Kidney epithelial cell (primary cell): ENCODE measurements around the gene SP100. TPM values are rescaled to one million over a fixed set of nuclear protein-coding genes. Genes with fewer than 3 reads are reported as not detected.
A peak's percentile ranks its signal among the peaks of the same experiment; 100 is the strongest.

Experiments
- DNase-seq: peaks from one replicate; pipeline ENCODE4 v3.0.0-alpha.2; 2010; ENCODE audit warnings: low read depth
- H3K27me3 ChIP-seq: 2 replicates; pipeline ENCODE4 v1.6.0; 2011; ENCODE audit warnings: low read length; ENCODE audit not compliant: control insufficient read depth, insufficient read depth
- H3K36me3 ChIP-seq: 2 replicates; pipeline ENCODE4 v1.5.1; 2011; ENCODE audit warnings: low read length; ENCODE audit not compliant: control insufficient read depth, insufficient read depth
- H3K4me3 ChIP-seq: 2 replicates; pipeline ENCODE4 v1.5.1; 2011; ENCODE audit warnings: low read depth, mild to moderate bottlenecking, control low read depth, low read length
- total RNA-seq: library from RNA; depleted of rRNA; stranded (reverse); fragments of >200 nt; gene quantifications from 2 replicates; pipeline ENCODE4 v1.2.3, GENCODE V29; 2015
- TF ChIP-seq, protein P1 (sequence below): IDR thresholded peaks from 2 replicates; pipeline ENCODE4 v1.5.1; 2011; ENCODE audit warnings: mild to moderate bottlenecking, moderate library complexity, low read length, control low read depth, inconsistent platforms; ENCODE audit not compliant: insufficient read depth, poor library complexity, severe bottlenecking

Gene SP100
- total RNA-seq, 1 donor from 2014 or later = 48.0 TPM

DNA sequence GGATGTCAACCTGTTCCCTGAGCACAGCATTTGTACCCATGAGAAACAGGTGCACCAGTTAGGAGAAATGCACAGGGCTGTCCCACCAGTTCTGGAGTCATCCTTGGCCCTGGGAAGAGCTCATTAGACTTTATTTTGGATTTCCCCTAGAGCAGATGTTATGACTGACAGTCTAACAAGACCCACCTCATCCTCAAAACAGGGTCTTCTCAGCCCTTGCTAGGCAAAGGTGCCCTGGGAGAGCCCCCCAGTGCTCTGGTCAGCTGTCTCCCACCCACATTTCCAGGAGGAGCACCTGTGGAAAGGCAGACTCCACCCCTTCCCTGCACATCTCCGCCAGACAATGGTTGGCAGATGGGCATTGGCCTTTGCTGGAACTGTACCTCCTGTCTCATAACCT is 5.7 kb upstream of the SP100 start:
- no peaks in the 10 kb centered on the region for H3K36me3 ChIP-seq
- TF ChIP-seq, protein P1, sequence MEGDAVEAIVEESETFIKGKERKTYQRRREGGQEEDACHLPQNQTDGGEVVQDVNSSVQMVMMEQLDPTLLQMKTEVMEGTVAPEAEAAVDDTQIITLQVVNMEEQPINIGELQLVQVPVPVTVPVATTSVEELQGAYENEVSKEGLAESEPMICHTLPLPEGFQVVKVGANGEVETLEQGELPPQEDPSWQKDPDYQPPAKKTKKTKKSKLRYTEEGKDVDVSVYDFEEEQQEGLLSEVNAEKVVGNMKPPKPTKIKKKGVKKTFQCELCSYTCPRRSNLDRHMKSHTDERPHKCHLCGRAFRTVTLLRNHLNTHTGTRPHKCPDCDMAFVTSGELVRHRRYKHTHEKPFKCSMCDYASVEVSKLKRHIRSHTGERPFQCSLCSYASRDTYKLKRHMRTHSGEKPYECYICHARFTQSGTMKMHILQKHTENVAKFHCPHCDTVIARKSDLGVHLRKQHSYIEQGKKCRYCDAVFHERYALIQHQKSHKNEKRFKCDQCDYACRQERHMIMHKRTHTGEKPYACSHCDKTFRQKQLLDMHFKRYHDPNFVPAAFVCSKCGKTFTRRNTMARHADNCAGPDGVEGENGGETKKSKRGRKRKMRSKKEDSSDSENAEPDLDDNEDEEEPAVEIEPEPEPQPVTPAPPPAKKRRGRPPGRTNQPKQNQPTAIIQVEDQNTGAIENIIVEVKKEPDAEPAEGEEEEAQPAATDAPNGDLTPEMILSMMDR = no peak
- no peak overlapping the region for H3K4me3 ChIP-seq
- no peaks in the 10 kb centered on the region for H3K27me3 ChIP-seq
- DNase-seq = no peak

DNA sequence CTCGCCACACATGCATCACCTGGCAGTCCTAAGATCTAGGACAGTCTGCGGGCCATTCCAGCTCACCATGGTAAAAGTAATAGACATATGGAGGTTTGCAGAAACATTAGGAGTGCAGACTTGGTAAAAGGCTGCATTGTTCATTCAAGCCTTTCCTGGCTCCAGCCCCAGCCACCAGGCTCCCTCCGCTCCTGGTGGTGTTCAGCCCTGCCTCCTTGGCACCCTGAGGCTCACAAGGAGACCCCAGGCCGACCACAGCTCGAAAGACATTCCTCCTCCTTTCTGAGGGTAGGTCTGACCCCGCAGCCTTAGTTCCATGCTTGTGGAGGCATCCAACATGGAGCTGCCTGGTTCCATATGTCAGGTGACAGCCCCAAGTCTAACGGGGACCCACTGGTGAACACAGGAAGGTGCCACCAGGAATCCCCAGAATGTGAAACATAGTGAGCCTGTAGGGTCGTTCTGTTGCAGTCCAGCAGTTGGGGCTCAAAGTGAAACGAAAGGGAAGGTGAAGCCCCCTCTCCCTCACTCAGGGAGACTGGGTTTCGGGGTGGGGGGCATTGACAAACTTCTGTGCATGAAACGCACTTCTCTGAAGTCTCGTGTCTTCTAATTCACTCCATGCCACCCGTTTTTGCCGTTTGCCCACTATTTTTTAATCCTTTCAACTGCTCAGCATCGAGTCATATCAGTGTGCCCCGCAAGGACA is 5.0 kb upstream of the SP100 start:
- Histone ChIP-seq H3K36me3 (no peaks in the 10 kb centered on the region), H3K27me3 (no peaks in the 10 kb centered on the region), H3K4me3 (peak overlapping the region; percentile 67)
- DNase-seq = no peak
- TF ChIP-seq, protein P1 = no peak

DNA sequence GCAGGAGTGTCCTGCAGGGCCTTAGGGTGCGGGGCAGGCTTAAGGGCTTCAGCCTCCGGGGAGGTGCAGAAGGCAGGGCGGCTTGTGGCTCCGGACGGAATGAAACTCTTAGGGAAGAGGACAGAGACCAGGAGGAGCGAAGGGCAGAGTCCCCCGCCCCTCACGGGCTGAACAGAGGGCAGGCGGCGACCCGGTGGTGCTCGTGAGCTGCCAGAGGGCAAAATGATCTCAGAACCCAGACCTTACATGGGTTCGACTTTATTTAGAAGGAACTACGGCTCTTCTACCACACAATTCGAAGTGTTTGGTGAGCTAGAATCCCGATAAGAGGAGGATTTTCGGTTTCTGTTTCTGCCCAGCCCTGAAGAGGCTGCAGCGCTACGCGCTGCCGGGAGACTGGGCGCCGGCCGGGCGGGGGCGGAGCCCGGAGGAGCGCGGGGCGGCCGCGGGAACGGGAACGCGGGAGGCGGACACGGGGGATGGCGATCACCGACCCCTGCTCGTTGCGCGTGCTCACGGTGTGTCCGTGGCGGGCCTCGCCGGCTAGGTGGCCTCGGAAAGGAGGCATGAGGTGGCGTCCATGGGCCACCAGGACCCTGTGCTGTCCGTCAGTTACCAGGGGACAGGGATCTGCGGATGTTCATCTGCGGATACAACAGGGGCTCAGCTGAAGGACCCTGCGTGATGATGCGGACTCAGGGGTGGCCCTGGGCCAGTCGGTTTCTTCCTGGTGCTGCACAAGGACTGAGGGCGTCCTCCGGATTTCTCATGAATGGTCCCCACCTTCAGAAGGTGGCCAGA is 4.2 kb upstream of the SP100 start:
- Histone ChIP-seq H3K4me3 (peak overlapping the region; percentile 67), H3K36me3 (no peaks in the 10 kb centered on the region), H3K27me3 (no peaks in the 10 kb centered on the region)
- TF ChIP-seq, protein P1 = no peak
- peak; percentile 19 for DNase-seq

- Histone ChIP-seq H3K27me3 (no peaks in the 10 kb centered on the region), H3K4me3 (peak overlapping the region; percentile 67), H3K36me3 (no peaks in the 10 kb centered on the region)
- TF ChIP-seq, protein P1 = no peak
- no peak for DNase-seq
Measured at GRCh38 chr2:230412371-230412711, 3.7 kb upstream of the SP100 start.

DNA sequence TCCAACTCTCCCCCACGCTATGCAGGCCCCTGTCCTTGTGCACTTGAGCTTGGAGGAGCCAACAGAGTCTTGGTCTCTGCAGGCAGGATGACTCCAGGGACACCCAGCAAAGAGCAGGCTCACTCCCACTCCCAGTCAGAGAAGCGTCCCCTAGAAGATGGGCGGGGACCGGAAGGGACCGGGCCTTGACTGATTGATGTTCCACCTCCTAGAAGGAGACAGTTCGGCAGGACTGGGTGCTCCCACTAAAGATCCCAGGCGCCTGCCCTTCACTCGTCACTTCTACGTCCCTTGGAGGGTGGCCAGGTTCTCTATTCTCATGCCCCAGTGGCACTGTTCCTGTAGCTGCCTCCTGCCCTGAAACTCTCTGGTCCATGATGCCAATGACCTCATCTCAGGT is 3.2 kb upstream of the SP100 start:
- H3K27me3 ChIP-seq = no peaks in the 10 kb centered on the region
- no peak for DNase-seq
- TF ChIP-seq, protein P1 = no peak
- no peak overlapping the region for H3K4me3 ChIP-seq
- H3K36me3 ChIP-seq = no peaks in the 10 kb centered on the region
